Lower leg skin (tissue), 4 donors: ENCODE measurements around the gene NOS3. TPM values are rescaled to one million over a fixed set of nuclear protein-coding genes. Genes with fewer than 3 reads are reported as not detected.

Experiments used
- DNase-seq, 2 donors: peaks; one replicate each; pipeline ENCODE4 v3.0.0-alpha.2; 2019; ENCODE audit warnings: low spot score in 2 of 2
- H3K4me3 ChIP-seq: fragments of 200-600 bp; sonication (generic); 2 replicates; pipeline ENCODE4 v1.5.1; 2017; ENCODE audit warnings: mild to moderate bottlenecking, low read depth; ENCODE audit not compliant: poor library complexity, severe bottlenecking
- POLR2A ChIP-seq, 2 donors: fragments of 450-650 bp; IDR thresholded peaks; one replicate each; pipeline ENCODE4 v1.6.1; 2016 to 2017; ENCODE audit warnings: antibody characterized with exemption in 2 of 2, mild to moderate bottlenecking in 1 of 2, moderate library complexity in 1 of 2
- WGBS, 2 donors: methylation state at CpG; one replicate each; pipeline ENCODE4 v1.1.5; 2018; 5-methylcytosine and 5-hydroxymethylcytosine counted together
- intact Hi-C: fragments of 100-400 bp; cut with DNase I; formaldehyde crosslinking; loops from one replicate; pipeline ENCODE4 v1.15.0; 2023; ENCODE audit warnings: low total_unique reads
- total RNA-seq, 4 donors: library from RNA; depleted of rRNA; stranded (reverse); fragments of >200 nt; gene quantifications; one replicate each; pipeline ENCODE4 v1.1.0, GENCODE V29; 2016
- TF ChIP-seq, protein P1 (sequence below), 3 donors: fragments of 450-650 bp; IDR thresholded peaks; one replicate each; pipeline ENCODE4 v1.5.1; 2016; ENCODE audit warnings: antibody characterized with exemption in 3 of 3, mild to moderate bottlenecking in 3 of 3, moderate library complexity in 2 of 3

The NOS3 gene
- total RNA-seq, 4 donors from 2014 or later, result 4.0 to 8.9 (median 5.8) TPM

DNA sequence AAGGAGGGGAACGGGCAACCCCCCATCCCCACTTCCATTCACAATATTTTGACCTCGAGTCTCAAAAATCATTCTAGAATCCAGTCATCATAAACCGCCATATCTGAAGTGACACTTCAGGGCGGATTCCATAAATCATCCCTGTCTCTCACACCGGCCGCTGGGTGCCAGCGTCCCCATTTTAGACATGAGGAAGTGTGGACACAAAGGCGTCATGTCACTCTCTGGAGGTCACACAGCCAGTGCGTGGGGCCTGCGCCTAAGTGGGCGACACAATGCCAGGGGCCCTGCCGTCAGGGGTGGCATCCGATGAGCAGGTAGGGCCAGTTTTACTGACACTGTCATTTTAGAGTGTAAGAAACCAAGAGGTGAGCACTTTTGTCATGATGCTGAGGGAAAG lies 32.2 kb upstream of the NOS3 start:
- DNase-seq, result no peak
- H3K4me3 ChIP-seq, result no peak overlapping the region
- TF ChIP-seq POLR2A (IDR thresholded peaks at IDR 0.05), result no peak
- intact Hi-C loops, result no loop called here
- 50 to 57% methylated on average over 13 of the region's 13 CpGs for WGBS, 2 donors

DNA sequence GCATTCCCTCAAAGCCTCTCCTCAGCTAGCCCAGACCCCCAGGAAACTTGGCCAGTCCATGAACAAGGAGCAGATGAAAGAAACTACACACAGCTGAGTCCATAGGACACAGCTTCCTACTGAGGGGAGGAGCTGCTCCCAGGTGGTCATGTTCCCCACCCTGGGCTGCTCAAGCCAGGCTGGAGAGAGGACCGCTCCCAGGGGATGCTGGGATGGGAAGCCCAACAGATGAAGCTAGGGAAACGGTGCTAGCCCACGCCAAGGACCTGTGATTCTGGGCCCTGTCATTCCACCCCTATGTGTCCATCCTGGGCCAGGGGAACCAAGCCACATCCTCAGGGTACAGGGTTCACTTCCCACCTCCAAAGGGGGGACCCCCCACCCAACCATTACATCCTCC lies 31.7 kb upstream of the NOS3 start:
- intact Hi-C loops, result no loop called here
- DNase-seq, result no peak
- no peak overlapping the region for H3K4me3 ChIP-seq
- no peak for TF ChIP-seq POLR2A (IDR thresholded peaks at IDR 0.05)
- TF ChIP-seq, protein P1, sequence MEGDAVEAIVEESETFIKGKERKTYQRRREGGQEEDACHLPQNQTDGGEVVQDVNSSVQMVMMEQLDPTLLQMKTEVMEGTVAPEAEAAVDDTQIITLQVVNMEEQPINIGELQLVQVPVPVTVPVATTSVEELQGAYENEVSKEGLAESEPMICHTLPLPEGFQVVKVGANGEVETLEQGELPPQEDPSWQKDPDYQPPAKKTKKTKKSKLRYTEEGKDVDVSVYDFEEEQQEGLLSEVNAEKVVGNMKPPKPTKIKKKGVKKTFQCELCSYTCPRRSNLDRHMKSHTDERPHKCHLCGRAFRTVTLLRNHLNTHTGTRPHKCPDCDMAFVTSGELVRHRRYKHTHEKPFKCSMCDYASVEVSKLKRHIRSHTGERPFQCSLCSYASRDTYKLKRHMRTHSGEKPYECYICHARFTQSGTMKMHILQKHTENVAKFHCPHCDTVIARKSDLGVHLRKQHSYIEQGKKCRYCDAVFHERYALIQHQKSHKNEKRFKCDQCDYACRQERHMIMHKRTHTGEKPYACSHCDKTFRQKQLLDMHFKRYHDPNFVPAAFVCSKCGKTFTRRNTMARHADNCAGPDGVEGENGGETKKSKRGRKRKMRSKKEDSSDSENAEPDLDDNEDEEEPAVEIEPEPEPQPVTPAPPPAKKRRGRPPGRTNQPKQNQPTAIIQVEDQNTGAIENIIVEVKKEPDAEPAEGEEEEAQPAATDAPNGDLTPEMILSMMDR (IDR thresholded peaks at IDR 0.05), result no peak
- WGBS, 2 donors, result 75 to 82% methylated on average over 3 of the region's 3 CpGs

DNA sequence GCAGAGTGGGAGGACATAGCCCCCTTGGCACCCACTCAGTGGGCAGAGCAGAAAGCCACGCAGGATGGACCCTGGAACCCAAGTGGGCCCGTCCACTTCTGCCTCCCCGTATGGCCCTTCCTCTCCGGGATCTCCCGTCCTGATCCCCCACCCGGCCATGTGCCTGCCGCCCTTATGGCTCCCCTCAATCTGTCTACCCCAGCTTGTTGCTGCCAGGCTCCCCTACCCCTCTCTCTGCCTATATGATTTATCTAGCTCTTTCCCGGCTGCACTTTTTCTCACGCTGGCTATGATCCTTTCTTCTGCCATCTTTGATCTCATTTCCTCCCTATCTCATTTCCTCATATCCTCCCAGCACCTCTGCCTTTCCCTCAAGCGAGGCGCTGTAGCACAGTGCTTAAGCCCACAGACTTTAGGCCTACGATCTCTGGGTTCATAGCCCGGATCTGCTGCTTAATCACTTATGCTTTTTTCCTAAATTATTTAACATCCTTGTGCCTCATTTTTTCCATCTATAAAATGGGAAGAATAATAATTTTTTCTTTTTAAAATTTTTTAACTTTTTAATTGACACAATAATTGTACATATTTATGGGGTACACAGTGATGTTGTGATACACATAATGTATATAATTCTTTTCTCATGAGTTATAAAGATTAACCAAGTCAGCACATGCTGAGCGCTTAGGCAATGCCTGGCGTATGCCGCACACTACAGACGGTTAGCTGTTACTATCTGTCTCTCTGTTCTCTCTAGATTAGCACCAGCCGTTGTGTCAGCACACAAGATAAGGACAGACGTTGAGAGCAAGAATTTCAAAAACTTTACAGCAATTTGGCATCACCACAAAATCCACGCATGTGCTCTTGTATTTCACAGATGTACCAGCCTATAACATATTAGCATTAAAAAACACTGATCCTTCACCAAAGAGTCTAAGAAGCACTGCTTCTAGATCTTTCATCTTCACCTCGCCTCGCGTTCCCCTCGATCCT lies 30.8 kb upstream of the NOS3 start:
- intact Hi-C loops, result no loop called here
- no peak overlapping the region for H3K4me3 ChIP-seq
- TF ChIP-seq POLR2A (IDR thresholded peaks at IDR 0.05), result no peak
- TF ChIP-seq, protein P1 (IDR thresholded peaks at IDR 0.05), result no peak
- no peak for DNase-seq
- 56 to 65% methylated on average over 24 of the region's 24 CpGs for WGBS, 2 donors

DNA sequence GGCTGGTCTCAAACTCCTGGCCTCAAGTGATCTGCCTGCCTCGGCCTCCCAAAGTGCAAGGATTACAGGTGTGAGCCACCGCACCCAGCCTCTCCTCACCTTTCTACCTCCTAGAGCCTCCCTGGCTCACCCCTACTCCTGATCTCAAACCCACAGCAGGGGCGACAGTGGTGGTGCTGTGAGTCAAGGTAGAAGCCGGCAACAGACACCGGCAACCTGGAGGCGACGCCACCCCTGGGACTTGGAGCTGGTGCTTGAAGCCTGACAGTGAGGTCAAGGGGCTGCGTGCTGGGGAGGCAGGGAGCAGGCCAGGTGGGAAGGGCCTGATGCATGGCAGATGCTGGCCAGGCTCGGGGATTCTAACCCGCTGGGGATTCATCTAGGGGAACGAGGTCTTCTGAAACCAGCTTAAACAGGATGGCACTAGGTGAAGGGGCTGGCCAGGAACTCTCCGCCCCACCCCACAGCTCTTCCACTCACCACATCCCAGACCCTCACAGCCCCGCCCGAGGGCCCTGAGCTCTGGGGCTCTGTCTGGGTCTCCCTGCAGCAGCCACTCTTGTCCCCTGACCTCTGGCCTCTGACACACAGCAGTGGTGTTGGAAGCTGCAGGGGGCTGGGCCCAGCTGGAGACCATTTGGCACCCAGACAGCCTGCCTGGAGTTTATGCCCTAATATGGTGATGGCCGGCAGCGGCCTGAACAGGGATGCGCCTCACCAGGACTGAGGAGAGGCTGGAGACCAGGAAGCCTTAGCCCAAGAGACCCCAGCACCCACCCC lies 29.1 kb upstream of the NOS3 start:
- WGBS, 2 donors, result 68 to 88% methylated on average over 16 to 17 of the region's 17 CpGs
- intact Hi-C loops, result no loop called here
- H3K4me3 ChIP-seq, result no peak overlapping the region
- DNase-seq, result no peak
- TF ChIP-seq POLR2A (IDR thresholded peaks at IDR 0.05), result no peak
- TF ChIP-seq, protein P1 (IDR thresholded peaks at IDR 0.05), result no peak

DNA sequence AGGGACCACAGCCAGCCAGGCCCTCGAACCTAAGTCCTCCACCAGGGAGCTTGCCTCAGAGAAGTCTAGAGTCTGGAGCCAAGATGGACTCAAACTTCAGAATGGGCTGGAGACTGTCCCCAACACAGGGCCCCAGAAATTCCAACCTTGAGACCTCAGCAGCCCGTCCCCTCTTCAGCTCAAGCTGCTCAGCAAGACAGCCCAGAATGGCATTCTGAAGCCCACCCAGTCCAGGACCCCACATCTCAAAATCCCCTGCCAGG lies 28.6 kb upstream of the NOS3 start:
- intact Hi-C loops, result no loop called here
- TF ChIP-seq, protein P1 (IDR thresholded peaks at IDR 0.05), result no peak
- TF ChIP-seq POLR2A (IDR thresholded peaks at IDR 0.05), result no peak
- no peak overlapping the region for H3K4me3 ChIP-seq
- DNase-seq, result no peak
- WGBS, 2 donors, result 56 to 61% methylated on average over 2 of the region's 2 CpGs
